HEK293 (cell line): ENCODE measurements around the gene CARD10.

ENCODE experiments used
- CTCF ChIA-PET: fragments of 350-600 bp; formaldehyde crosslinking; extraction: SDS; loops from one replicate; lab custom pipeline; 2021; ENCODE audit warnings: antibody characterized with exemption; lab: Yijun Ruan, JAX
- POLR2A ChIA-PET: fragments of 300-600 bp; formaldehyde crosslinking; extraction: SDS; loops from one replicate; lab custom pipeline; 2020; ENCODE audit warnings: antibody characterized with exemption, inconsistent platforms; lab: Yijun Ruan, JAX
- H3K27ac ChIP-seq: fragments of 200-500 bp; sonication (Bioruptor generic); 2 replicates; pipeline ENCODE4 v1.5.1; 2014; ENCODE audit warnings: low read depth, low read length, control low read depth, inconsistent platforms; ENCODE audit errors: extremely low read depth
- H3K36me3 ChIP-seq, 2 experiments: fragments of 200-500 bp in 1 of 2; sonication (Bioruptor generic) in 1 of 2; 1 replicate in 1 of 2; 2 replicates in 1 of 2; pipeline ENCODE4 v1.5.1; 2014 to 2017; ENCODE audit warnings: inconsistent platforms in 2 of 2, low read length in 2 of 2; ENCODE audit not compliant: control insufficient read depth in 2 of 2, insufficient read depth in 1 of 2
- H3K4me1 ChIP-seq: fragments of 200-500 bp; sonication (Bioruptor generic); 2 replicates; pipeline ENCODE4 v1.5.1; 2014; ENCODE audit warnings: mild to moderate bottlenecking, low read length, inconsistent platforms; ENCODE audit not compliant: control insufficient read depth, insufficient read depth
- H3K4me3 ChIP-seq: 2 replicates; pipeline ENCODE4 v1.5.1; 2011; ENCODE audit warnings: low read depth, mild to moderate bottlenecking, control low read depth, low read length, moderate library complexity
- H3K9me3 ChIP-seq: fragments of 200-500 bp; sonication (Bioruptor generic); 2 replicates; pipeline ENCODE4 v1.5.1; 2014; ENCODE audit warnings: low read depth, low read length, inconsistent platforms; ENCODE audit not compliant: control insufficient read depth, insufficient read depth
- EGR2 ChIP-seq: fragments of 450-650 bp; formaldehyde crosslinking; IDR thresholded peaks from 2 replicates; pipeline ENCODE4 v1.5.1; 2016; ENCODE audit warnings: low read depth, missing biosample characterization, missing genetic modification characterization
- GFI1B ChIP-seq: fragments of 450-650 bp; formaldehyde crosslinking; IDR thresholded peaks from 2 replicates; pipeline ENCODE4 v1.5.1; 2016; ENCODE audit warnings: missing biosample characterization, missing genetic modification characterization
- GLIS1 ChIP-seq: fragments of 450-650 bp; formaldehyde crosslinking; IDR thresholded peaks from 2 replicates; pipeline ENCODE4 v1.5.1; 2016; ENCODE audit warnings: missing biosample characterization, missing genetic modification characterization
- KLF10 ChIP-seq: fragments of 450-650 bp; IDR thresholded peaks from 2 replicates; pipeline ENCODE4 v1.5.1; 2018; ENCODE audit warnings: missing biosample characterization, mild to moderate bottlenecking, missing genetic modification characterization
- KLF16 ChIP-seq: fragments of 450-650 bp; formaldehyde crosslinking; IDR thresholded peaks from 2 replicates; pipeline ENCODE4 v1.5.1; 2017; ENCODE audit warnings: missing biosample characterization, missing genetic modification characterization
- PRDM2 ChIP-seq: fragments of 450-650 bp; formaldehyde crosslinking; IDR thresholded peaks from 2 replicates; pipeline ENCODE4 v1.5.1; 2016; ENCODE audit warnings: missing biosample characterization, missing genetic modification characterization, borderline replicate concordance
- SALL2 ChIP-seq: fragments of 450-650 bp; formaldehyde crosslinking; IDR thresholded peaks from 2 replicates; pipeline ENCODE4 v1.5.0; 2017; ENCODE audit warnings: missing biosample characterization, mild to moderate bottlenecking, missing genetic modification characterization, borderline replicate concordance
- SP7 ChIP-seq: fragments of 450-650 bp; formaldehyde crosslinking; IDR thresholded peaks from 2 replicates; pipeline ENCODE4 v1.5.1; 2016; ENCODE audit warnings: missing biosample characterization, missing genetic modification characterization
- WT1 ChIP-seq: fragments of 450-650 bp; formaldehyde crosslinking; IDR thresholded peaks from 2 replicates; pipeline ENCODE4 v1.5.1; 2016; ENCODE audit warnings: missing biosample characterization, missing genetic modification characterization
- ZBTB1 ChIP-seq: fragments of 450-650 bp; formaldehyde crosslinking; IDR thresholded peaks from 2 replicates; pipeline ENCODE4 v1.5.1; 2016; ENCODE audit warnings: missing biosample characterization, missing genetic modification characterization
- ZBTB17 ChIP-seq: fragments of 450-650 bp; formaldehyde crosslinking; IDR thresholded peaks from 2 replicates; pipeline ENCODE4 v1.5.1; 2016; ENCODE audit warnings: missing biosample characterization, missing genetic modification characterization
- ZBTB20 ChIP-seq: fragments of 450-650 bp; formaldehyde crosslinking; IDR thresholded peaks from 2 replicates; pipeline ENCODE4 v1.5.1; 2016; ENCODE audit warnings: missing biosample characterization, missing genetic modification characterization
- ZBTB48 ChIP-seq: fragments of 450-650 bp; formaldehyde crosslinking; IDR thresholded peaks from 2 replicates; pipeline ENCODE4 v1.5.1; 2016; ENCODE audit warnings: missing biosample characterization, missing genetic modification characterization
- ZEB2 ChIP-seq: fragments of 450-650 bp; formaldehyde crosslinking; IDR thresholded peaks from 2 replicates; pipeline ENCODE4 v1.5.1; 2016; ENCODE audit warnings: missing biosample characterization, missing genetic modification characterization
- ZNF132 ChIP-seq: fragments of 450-650 bp; formaldehyde crosslinking; IDR thresholded peaks from 2 replicates; pipeline ENCODE4 v1.5.1; 2017; ENCODE audit warnings: missing biosample characterization, missing genetic modification characterization, borderline replicate concordance
- ZNF140 ChIP-seq: fragments of 450-650 bp; formaldehyde crosslinking; IDR thresholded peaks from 2 replicates; pipeline ENCODE4 v1.5.1; 2016; ENCODE audit warnings: missing biosample characterization, missing genetic modification characterization
- ZNF157 ChIP-seq: fragments of 450-650 bp; formaldehyde crosslinking; IDR thresholded peaks from 2 replicates; pipeline ENCODE4 v1.5.1; 2016; ENCODE audit warnings: missing biosample characterization, missing genetic modification characterization
- ZNF24 ChIP-seq: fragments of 450-650 bp; formaldehyde crosslinking; IDR thresholded peaks from 2 replicates; pipeline ENCODE4 v1.5.1; 2016; ENCODE audit warnings: missing biosample characterization, missing genetic modification characterization
- ZNF26 ChIP-seq: fragments of 450-650 bp; formaldehyde crosslinking; IDR thresholded peaks from 2 replicates; pipeline ENCODE4 v1.5.1; 2016; ENCODE audit warnings: missing biosample characterization, missing genetic modification characterization
- ZNF350 ChIP-seq: fragments of 450-650 bp; formaldehyde crosslinking; IDR thresholded peaks from 2 replicates; pipeline ENCODE4 v1.5.0; 2017; ENCODE audit warnings: missing biosample characterization, mild to moderate bottlenecking, missing genetic modification characterization
- ZNF362 ChIP-seq: fragments of 450-650 bp; formaldehyde crosslinking; IDR thresholded peaks from 2 replicates; pipeline ENCODE4 v1.5.1; 2016; ENCODE audit warnings: missing biosample characterization, missing genetic modification characterization
- ZNF433 ChIP-seq: fragments of 450-650 bp; formaldehyde crosslinking; IDR thresholded peaks from 2 replicates; pipeline ENCODE4 v1.5.1; 2016; ENCODE audit warnings: missing biosample characterization, missing genetic modification characterization, low read depth
- ZNF501 ChIP-seq: fragments of 450-650 bp; formaldehyde crosslinking; IDR thresholded peaks from 2 replicates; pipeline ENCODE4 v1.5.1; 2016; ENCODE audit warnings: missing biosample characterization, missing genetic modification characterization
- ZNF548 ChIP-seq: fragments of 450-650 bp; formaldehyde crosslinking; IDR thresholded peaks from 2 replicates; pipeline ENCODE4 v1.5.1; 2016; ENCODE audit warnings: missing biosample characterization, missing genetic modification characterization
- ZNF558 ChIP-seq: fragments of 450-650 bp; formaldehyde crosslinking; IDR thresholded peaks from 2 replicates; pipeline ENCODE4 v1.5.1; 2016; ENCODE audit warnings: missing biosample characterization, missing genetic modification characterization
- ZNF560 ChIP-seq: fragments of 450-650 bp; formaldehyde crosslinking; IDR thresholded peaks from 2 replicates; pipeline ENCODE4 v1.5.1; 2017; ENCODE audit warnings: missing biosample characterization, missing genetic modification characterization, borderline replicate concordance
- ZNF654 ChIP-seq: fragments of 450-650 bp; formaldehyde crosslinking; IDR thresholded peaks from 2 replicates; pipeline ENCODE4 v1.5.1; 2016; ENCODE audit warnings: low read depth, missing biosample characterization, missing genetic modification characterization
- ZNF660 ChIP-seq: fragments of 450-650 bp; IDR thresholded peaks from 2 replicates; pipeline ENCODE4 v1.5.1; 2018; ENCODE audit warnings: missing biosample characterization, mild to moderate bottlenecking, missing genetic modification characterization
- ZNF664 ChIP-seq: fragments of 450-650 bp; formaldehyde crosslinking; IDR thresholded peaks from 2 replicates; pipeline ENCODE4 v1.5.1; 2016; ENCODE audit warnings: missing biosample characterization, missing genetic modification characterization
- ZNF747 ChIP-seq: fragments of 450-650 bp; formaldehyde crosslinking; IDR thresholded peaks from 2 replicates; pipeline ENCODE4 v1.5.1; 2016; ENCODE audit warnings: missing biosample characterization, missing genetic modification characterization
- ZSCAN16 ChIP-seq: fragments of 450-650 bp; formaldehyde crosslinking; IDR thresholded peaks from 2 replicates; pipeline ENCODE4 v1.5.1; 2016; ENCODE audit warnings: missing biosample characterization, missing genetic modification characterization

The CARD10 gene

GRCh38 chr22:37457093-37457893 lies 61.9 kb downstream of the CARD10 start:
- Histone ChIP-seq H3K4me3 (no peak overlapping the region), H3K27ac (no peak overlapping the region), H3K9me3 (no peaks in the 10 kb centered on the region), H3K36me3 (no peaks in the 10 kb centered on the region), H3K4me1 (0 out of 2 replicates have a peak, but pooled peaks cover 4% of the 10 kb centered on the region)
- CTCF ChIA-PET: interaction anchor here (0.6 to 6.2 kb wide), 54 partner anchors 8 to 291 kb away, joined by 3 to 273 read pairs (median 6); no protein-coding TSS in a partner anchor
- POLR2A ChIA-PET: interaction anchor here (0.7 kb wide), 1 partner anchor 141 kb away, joined by 4 read pairs; no protein-coding TSS in a partner anchor
- no peak for TF ChIP-seq PRDM2 (tag by site-specific recombination)
- TF ChIP-seq KLF16 (tag by site-specific recombination): no peak
- TF ChIP-seq ZNF26 (tag by site-specific recombination): no peak
- no peak for TF ChIP-seq ZBTB20
- no peak for TF ChIP-seq ZNF132 (tag by site-specific recombination)
- no peak for TF ChIP-seq SALL2 (tag by site-specific recombination)
- TF ChIP-seq ZBTB48 (tag by site-specific recombination): no peak
- peak; percentile 91 for TF ChIP-seq ZNF654 (tag by site-specific recombination)
- TF ChIP-seq ZEB2 (tag by site-specific recombination): peak; percentile 60; the same call in 1 of the 2 replicates
- TF ChIP-seq ZNF433: no peak
- no peak for TF ChIP-seq GFI1B (tag by site-specific recombination)
- TF ChIP-seq ZNF747 (tag by site-specific recombination): no peak
- peak; percentile 75 for TF ChIP-seq GLIS1 (tag by site-specific recombination)
- no peak for TF ChIP-seq WT1
- TF ChIP-seq ZBTB17 (tag by site-specific recombination): peak; percentile 30; the same call in 1 of the 2 replicates
- TF ChIP-seq ZNF157 (tag by site-specific recombination): no peak
- TF ChIP-seq EGR2 (tag by site-specific recombination): peak; percentile 84
- TF ChIP-seq ZNF350: no peak
- no peak for TF ChIP-seq ZNF548 (tag by site-specific recombination)
- TF ChIP-seq ZNF362 (tag by site-specific recombination): no peak
- TF ChIP-seq ZNF660 (tag by site-specific recombination): 0 out of 2 replicates have a peak, but pooled peaks have one; percentile 37
- TF ChIP-seq ZNF24: 0 out of 2 replicates have a peak, but pooled peaks have one; percentile 55
- TF ChIP-seq ZNF664 (tag by site-specific recombination): no peak
- no peak for TF ChIP-seq ZNF558
- no peak for TF ChIP-seq KLF10 (tag by site-specific recombination)
- no peak for TF ChIP-seq SP7 (tag by site-specific recombination)
- TF ChIP-seq ZNF560 (tag by site-specific recombination): no peak
- no peak for TF ChIP-seq ZNF140 (tag by site-specific recombination)
- no peak for TF ChIP-seq ZSCAN16 (tag by site-specific recombination)
- no peak for TF ChIP-seq ZNF501 (tag by site-specific recombination)
- TF ChIP-seq ZBTB1 (tag by site-specific recombination): no peak
